HG02870 (cell line): ENCODE measurements around the gene CCNJL.

Experiments used
- ATAC-seq: cut with Tn5 transposase; IDR thresholded peaks from one replicate; pipeline ENCODE4 v1.9.1; 2021; ENCODE audit warnings: mild to moderate bottlenecking, moderate library complexity; ENCODE audit not compliant: unreplicated experiment

CCNJL gene

DNA sequence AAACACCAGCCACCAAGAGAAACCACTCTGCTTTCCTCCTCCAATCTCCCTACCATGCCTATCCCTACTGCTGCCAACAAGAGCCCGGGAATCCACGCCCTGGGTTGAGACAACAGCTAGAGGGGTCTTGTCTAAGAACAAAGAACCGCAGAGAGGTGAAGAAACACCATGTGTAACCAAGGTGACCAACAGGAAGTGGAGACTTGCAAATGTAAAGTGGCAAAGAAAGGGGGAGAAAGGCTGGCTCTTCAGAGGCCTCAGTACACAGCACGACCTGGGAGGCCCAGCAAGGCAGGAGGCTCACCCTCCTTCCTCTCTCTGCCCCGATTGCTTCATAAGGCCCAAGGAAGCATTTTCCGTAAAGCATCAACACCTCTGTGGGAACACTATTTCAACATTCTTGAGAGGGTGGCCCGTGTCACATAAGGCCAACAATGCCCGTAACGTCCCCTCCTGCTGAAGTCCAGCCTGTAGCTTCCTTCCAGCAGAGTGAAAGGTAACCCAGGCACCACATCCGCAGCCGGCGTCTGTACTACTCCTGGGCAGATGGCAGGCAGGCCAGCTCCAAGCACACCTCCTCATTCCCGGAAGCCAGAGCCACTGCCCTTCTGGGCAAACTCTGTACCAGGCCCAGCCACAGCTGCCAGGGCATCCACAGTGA is 18.3 kb downstream of the CCNJL start:
- ATAC-seq, result no peak

DNA sequence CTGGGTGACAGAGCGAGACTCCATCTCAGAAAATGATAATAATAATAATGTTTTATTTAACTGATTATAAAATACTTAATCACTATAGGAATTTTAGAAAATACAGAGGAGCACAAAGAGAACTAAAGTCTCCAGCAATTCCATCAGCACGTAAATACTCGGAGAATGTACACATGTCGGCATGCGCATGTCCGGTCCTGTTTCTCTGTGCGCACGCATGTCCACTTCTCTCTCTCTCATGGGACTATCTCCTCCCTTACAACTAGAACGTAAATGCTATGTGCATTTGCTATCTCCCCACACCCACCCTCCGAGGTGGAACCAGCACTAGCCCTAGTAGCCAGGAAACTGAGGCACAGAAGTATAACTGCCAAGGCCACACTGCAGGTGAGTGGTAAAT is 19.0 kb downstream of the CCNJL start:
- no peak for ATAC-seq

DNA sequence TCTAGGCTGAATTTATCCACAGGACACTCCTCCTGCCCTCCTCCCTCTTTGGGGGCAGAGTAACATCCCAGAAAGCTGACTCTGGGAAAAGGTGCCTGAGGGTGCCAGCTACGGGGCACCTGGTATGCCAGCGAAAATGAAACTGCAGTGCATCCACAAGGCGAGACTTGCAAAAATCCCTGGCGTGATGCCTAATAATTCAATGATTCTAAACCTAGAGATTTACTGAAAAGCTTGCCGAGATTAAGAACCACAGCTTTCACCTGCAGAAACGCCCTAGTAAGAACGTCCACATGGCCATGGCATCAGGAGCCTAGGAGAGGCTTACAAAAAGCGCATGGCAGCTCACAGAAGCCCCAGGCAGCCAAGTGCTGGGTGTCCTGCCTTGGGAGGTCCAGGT is 20.9 kb downstream of the CCNJL start:
- ATAC-seq, result no peak

DNA sequence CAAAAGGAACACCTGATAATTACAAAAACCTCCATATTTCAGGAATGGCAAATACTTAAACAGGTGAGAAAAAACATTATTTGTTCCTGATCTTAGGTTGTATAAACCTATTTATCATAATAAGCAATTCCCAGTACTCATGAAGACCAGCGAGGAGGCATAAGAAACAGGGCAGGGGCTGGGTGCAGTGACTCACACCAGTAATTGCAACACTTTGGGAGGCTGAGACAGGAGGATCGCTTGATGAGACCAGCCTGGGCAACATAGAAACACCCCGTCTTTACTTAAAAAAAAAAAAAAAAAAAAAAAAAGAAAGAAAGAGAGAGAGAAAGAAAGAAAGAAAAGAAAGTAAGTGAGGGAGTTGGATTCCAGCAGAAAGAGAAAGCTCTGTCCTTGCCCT is 21.6 kb downstream of the CCNJL start:
- ATAC-seq, result no peak

DNA sequence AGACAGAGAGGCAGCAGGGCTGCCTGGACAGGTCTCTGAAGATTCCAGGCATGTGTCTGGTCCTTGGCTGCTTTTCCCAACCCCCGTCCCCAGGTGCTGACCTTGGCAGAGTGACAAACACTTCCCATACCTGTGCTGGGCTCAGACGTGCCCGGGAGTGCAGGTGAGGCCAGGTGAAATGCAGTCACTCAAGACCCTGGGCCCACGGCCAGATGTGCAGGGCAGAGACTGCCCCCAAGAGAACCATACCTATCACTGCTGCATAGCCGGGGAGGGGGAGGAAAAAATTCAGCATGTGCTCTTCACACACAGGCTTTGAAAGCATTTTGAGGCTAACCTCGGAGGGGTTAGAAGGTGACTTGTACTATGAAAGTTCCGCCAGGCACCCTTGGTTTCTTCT is 22.6 kb downstream of the CCNJL start:
- ATAC-seq, result peak; percentile 32

DNA sequence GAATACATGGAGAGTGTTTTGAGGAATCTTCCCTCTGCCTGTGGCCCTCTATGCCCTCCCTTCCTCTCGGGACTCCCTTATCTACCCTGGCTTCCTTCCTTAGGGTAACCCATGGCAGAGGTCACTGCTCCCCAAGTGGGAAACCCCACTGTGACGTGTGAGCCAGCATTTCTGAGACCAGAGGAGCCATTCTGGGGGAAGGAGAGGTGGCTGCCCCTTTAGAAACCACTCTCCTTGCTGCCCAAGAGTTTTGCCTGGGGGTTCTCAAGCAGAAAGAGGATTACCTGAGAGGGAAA is 23.1 kb downstream of the CCNJL start:
- ATAC-seq, result no peak

DNA sequence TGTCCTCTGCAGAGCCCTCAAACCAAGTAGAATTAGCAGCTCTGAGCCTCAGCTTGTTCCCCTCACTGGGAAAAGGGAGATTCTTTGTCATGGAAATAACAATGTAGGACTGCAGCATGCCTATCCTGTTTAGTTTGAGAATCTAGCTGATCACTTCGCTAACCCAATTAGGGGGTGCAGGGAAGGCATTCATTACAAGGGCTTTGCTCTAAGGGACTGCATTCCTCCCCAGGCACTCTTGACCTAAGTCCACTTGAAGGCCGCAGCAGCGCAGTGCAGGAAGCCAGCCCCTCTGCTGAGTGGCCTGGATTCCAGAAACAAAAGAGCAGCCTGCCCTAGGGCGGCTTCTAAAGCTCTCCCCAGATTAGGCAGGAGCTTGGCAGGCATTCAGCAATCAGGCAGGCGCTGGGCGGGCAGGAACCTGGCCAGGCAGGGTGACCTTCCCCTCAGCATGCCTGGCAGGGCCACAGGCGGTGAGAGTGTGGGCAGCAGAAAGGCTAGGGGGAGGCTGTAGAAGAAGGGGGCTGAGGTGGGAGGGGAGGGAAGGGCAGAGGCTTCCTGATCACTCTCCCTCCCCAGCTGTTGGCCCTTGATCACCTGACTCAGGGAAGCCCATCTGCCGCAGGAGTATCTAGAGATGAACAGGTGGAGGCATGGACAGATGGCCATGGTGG is 24.8 kb downstream of the CCNJL start:
- no peak for ATAC-seq

DNA sequence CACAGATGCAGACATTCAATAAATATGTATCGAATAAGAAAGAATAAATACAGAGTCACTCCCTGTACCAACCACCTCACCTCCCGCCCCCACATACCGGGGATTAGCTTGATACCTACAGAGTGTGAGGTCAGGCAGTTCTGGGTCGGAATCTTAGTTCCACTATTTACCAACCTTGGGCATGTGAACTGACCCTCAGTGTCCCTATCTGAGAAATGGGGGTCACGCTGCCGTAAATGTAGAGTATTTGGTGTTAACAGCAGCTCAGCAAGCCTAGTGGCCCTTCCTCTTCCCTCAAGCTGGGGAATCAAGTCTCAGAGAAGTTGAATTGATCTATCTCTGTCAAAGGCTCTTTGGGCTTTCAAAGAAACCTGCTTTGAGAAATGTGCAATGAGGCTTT is 25.4 kb downstream of the CCNJL start:
- no peak for ATAC-seq

DNA sequence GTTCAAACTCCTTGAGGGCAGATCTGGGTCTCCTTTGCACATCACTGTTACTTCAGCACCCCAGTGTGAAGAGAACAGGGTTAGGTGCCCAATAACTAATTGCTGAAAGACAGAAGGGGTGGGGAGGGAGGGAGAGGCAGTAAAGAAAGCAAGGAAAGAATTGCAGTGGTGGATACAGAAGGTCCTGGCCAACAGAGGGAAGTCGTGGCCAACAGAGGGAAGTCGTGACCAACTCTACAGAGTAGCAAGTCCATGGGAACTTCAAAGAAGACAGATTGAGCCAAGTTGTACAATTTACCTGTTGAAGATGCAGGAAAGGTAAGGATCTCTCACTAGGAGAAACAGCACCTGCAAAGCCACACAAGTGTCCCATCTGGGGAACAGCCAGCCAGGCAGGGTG is 27.0 kb downstream of the CCNJL start:
- no peak for ATAC-seq

DNA sequence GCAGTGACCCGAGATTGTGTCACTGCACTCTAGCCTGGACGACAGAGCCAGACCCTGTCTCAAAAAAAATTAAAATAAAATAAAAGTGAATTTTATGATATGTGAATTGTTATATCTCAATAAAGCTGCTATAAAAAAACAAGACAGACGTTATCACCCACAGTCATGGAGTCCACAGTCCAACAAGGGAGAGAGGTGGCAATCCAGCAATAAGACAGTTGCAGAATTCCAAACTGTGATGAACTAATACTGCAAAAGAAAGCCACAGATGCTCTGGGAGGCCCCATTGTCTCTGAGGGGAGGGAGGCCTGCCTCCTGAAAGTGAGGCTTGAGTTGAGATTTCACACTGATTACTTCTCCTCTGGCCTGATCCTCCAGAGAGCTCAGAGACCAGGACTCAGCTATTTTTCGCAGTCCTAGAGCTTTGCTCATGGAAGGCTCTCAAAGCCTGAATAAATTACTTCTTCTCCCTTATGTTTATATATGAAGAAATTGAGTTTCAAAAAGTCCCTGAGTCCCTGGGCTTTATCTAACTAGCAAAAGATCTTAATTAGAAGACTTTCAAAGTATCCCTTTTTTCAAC is 28.0 kb downstream of the CCNJL start:
- ATAC-seq, result no peak

DNA sequence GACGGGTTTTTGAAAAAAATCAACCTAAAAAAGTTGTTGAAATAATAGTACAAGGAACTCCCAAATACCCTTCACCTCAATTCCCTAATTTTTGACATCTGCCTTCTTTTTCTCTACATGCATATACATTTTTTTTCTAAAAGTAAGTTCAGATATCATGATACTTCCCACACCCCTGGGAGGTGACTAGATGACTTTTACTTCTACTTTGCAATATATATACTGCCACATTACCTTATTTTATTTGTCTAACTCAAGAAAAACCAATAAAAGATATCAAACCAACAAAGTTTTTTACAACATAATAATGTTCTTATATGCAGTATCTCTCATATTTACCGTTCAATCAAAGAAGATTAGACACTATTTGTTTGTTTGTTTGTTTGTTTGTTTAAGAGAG is 31.1 kb downstream of the CCNJL start:
- no peak for ATAC-seq

DNA sequence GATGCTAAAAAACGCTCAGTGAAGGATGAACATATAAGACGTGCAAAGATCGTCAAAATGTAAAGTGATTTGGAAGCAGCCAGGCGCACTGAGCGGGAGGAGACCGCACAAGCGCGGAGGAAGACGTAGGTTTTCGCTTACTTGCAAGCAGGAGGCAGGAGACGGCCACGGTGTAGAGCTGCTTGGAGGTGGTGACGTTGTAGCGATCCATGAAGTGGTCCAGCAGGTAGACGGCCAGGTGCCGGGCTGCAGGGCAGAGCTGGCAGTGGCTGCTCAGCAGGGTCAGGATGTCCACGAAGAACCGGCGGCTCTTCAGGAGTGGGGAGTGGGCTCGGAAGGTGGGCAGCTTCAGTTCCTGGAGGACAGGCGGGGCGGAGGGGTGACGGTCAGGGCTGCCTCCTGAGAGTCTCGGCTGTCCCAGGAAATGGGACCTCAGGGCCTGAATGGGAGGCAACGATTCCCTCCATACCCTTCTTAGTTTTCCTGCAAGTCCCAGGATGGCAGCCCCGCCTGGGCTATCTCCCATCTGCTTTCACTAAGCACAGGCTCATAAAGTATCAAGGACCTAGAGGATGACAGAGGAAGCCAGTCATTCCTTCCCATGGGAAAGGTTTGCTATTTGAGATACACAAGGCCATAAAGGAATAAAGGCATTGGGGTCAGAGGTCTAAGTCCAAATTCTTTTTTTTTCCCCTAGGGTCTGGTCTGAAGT is 31.8 kb downstream of the CCNJL start:
- ATAC-seq, result no peak

DNA sequence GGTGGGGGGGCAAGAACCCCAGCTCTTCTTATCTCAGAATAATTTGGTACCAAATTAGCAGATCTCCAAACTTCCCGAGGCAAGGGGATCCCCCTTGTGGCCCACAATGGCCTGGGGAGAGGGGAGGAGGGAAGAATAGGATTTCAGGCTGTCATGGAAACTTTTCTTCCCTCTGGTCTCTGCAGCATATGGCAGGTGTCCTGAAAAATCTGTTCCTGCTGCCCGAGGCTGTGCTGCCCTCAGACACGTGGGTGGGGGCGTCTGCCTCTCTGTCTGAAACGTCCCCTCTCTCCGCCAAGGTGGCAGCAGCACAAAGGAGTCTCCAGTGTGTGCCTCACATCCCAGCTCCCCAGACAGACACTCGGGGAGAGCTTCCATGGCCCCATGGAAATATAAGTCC is 34.0 kb downstream of the CCNJL start:
- no peak for ATAC-seq

DNA sequence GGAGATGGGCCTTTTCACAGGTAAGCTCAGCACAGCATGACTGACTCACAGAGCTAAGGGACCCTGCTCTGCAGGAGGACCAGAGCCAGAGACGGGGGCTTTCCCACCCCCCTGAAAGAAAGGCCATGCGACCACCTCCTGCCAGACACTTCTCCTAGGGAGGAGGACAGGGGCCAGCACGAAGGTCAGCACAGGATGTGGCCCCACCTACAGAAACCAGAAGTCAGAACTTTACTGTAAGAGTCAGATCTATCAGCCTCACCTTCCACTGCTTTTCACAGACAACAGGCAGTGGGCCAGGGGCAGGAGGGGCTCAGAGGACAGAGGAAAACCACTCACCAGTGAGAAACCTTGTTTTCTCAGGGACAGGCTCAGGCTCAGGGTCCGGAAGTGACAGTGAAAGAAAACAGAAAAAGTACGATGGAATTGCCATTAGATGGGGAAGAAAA is 37.9 kb downstream of the CCNJL start:
- no peak for ATAC-seq

DNA sequence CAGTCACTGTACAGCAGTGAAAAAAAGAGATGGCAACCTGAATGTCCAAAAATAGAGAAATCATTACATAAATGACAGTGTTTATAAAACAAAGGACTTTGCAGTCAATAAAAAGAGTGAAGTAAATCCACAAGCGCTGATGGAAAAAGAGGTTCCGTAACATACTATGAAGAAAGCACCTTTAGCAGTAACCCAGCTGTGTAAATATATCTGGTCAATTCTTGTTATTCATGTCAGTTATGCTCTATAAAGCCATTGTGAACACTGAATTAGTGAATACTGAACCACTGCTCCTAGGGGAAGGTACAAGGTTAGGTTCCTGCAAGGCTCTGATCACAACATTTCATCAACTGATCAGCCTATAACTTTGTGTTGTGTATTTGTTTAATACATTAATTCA is 39.5 kb downstream of the CCNJL start:
- ATAC-seq, result no peak

DNA sequence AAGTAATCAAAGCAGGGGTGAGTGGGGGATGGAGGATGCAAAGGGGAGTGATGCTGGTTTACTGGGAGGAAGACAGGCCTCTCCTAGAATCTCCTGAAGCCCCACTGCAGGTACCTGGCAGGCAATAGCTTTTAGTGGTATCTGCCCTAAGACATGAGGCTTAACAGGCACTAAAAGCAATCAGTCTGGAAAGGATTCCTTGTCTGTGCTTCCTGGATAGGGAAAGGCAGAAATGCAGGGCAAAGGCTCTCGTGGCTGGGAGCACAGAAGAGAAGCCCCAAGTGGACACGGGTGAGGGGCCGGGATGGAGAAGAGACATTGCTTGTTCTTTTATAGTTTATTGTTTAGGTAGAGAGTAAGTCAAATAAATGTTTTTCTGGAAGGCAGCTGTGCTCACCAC is 40.1 kb downstream of the CCNJL start:
- ATAC-seq, result no peak

DNA sequence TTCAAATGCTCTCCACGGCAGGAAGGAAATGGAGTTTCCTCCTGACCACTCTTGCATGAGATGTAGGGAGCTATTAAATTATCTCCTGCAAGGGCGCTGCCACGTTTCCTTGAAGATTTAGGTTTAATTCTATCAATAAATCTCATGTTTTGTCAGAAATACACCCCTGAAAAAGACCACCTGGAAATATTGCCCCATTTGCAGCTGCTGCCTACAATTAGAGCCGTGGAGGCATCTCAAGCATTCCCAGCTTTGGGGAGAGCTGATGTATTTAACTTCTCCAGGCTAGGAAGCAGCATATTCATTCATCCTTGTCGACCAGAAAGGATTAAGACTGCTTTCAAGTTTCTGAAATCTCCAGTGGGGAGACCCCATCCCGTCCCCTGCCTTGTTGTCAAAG is 40.5 kb downstream of the CCNJL start:
- no peak for ATAC-seq

DNA sequence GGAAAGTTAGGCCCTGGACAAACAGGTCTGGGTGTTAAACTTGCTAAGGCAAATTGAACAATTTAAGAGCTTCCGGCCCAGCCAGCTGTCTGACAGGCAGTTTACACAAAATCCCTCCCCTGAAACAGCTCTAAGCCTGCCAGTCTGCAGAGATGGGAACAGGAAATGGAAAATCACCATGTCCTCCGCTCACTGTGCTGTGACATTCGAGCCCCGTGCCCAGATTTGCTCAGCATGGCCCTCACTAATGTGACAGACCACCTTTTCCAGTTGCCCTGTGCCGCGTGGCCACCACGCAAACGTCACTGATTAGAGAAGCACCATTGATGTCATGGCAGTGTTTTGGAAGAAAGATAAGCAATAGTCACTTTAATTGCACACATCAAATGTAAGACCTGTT is 41.0 kb downstream of the CCNJL start:
- no peak for ATAC-seq

DNA sequence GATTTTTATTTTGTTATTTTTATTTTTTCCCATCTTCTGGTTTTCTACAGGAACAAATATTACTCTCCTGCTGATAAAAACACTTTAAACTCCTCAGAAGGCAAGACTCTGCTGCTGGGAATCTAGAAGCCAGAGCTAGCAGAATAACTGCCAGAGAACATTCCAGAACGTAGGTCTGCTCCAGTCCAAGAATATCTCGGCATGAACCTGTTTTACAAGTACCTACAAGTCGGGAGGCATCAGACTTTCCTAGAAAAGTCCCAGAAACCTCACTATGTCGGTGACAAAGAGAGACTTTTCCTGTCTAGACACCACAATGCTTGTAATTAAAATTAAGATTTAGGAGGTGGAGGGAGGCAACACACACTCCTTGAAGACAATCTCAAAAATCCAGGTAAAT is 41.7 kb downstream of the CCNJL start:
- no peak for ATAC-seq

DNA sequence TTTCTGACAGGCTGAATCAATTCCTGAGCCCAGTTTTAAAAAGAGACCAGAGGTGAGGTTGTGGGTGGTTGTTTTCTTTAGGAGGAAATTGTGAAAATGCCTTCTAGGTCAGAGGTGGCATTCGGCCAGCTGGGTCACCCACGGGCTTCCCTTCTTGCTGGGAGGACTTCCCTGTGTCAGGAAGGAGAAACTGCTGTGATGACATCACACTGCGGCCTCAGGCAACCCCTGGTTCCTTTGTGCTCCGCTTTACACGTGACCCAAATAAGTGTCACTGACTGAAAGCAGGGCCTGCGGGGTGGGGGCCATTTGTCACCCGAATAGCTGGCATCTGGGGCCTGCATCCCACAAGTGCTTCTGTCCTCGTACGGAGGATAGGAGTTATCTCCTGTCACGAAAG is 43.3 kb downstream of the CCNJL start:
- no peak for ATAC-seq

DNA sequence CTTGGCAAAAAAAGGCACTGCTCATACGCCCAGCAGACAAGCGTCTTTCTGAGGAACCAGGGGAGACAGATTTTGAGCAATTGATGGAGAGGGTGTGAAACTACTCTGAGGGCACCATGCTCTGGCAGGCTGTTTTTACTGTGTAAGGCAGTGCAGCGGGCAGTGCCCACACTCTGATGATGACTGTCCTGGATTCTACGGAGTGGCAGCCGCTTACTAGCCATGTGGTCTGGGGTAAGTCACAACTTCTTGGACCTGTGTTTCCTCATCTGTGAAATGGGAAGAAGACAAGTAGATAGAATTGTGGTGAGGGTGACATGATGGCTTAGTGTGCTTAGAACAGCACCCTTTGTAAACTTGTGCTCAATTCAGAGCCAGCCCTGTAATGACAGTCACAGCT is 44.2 kb downstream of the CCNJL start:
- ATAC-seq, result no peak

DNA sequence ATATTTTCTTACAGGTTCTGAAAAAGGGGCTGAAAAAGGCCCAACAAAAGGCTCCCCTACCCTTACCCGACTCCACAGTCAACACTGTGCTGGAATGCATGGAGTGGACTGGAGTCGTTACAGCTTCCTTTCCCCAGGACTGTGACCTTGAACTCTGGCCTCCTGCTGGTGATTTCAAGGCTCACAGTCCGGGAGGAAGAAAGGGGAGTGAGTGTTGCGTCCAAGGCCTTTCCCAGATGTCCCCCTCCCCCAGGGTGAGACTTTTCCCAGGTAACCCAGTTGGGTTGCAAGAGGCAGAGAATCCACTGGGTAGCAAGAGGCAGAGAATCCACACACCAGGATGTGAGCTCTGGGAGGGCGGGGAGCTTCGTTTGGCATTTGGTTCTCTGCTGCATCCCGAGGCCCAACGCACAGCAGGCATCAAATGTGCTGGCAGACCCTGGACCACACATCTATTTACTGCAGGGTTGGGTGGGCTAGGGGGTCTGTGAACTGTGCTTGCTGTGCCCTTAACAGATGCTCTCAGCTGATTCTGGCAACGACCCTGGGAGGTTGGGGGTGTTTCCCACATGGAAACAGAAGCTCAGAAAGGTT is 45.5 kb downstream of the CCNJL start:
- no peak for ATAC-seq
